ENCODE data around the gene ALDOC. TPM values are rescaled to one million over a fixed set of nuclear protein-coding genes. Genes with fewer than 3 reads are reported as not detected.

ALDOC gene
- total RNA-seq, 1 experiment from 2014 or later, result 27.9 TPM

- no peak for DNase-seq (ENCODE audit: extremely low read depth, low read depth)
Observed at GRCh38 chr17:28534740-28535375, 41.8 kb downstream of the ALDOC start.

- DNase-seq (ENCODE audit: extremely low read depth, low read depth), result no peak
Observed at GRCh38 chr17:28533091-28533807, 43.4 kb downstream of the ALDOC start.

- DNase-seq (ENCODE audit: extremely low read depth, low read depth), result no peak
Observed at GRCh38 chr17:28532050-28532960, 44.4 kb downstream of the ALDOC start.

GRCh38 chr17:28530926-28531325 is 45.8 kb downstream of the ALDOC start:
- no peak for DNase-seq (ENCODE audit: extremely low read depth, low read depth)

- no peak for DNase-seq (ENCODE audit: extremely low read depth, low read depth)
Observed at GRCh38 chr17:28530250-28530649, 46.4 kb downstream of the ALDOC start.

- no peak for DNase-seq (ENCODE audit: extremely low read depth, low read depth)
Observed at GRCh38 chr17:28529013-28529400, 47.7 kb downstream of the ALDOC start.

- DNase-seq (ENCODE audit: extremely low read depth, low read depth), result no peak
Observed at GRCh38 chr17:28528327-28529012, 48.2 kb downstream of the ALDOC start.

GRCh38 chr17:28527859-28528258 is 48.8 kb downstream of the ALDOC start:
- DNase-seq (ENCODE audit: extremely low read depth, low read depth), result no peak

GRCh38 chr17:28527181-28527681 is 49.5 kb downstream of the ALDOC start:
- no peak for DNase-seq (ENCODE audit: extremely low read depth, low read depth)

- no peak for DNase-seq (ENCODE audit: extremely low read depth, low read depth)
Observed at GRCh38 chr17:28526381-28526780, 50.3 kb downstream of the ALDOC start.

GRCh38 chr17:28524476-28525424 is 51.9 kb downstream of the ALDOC start:
- DNase-seq (ENCODE audit: extremely low read depth, low read depth), result peak; percentile 44

GRCh38 chr17:28523876-28524275 is 52.8 kb downstream of the ALDOC start:
- no peak for DNase-seq (ENCODE audit: extremely low read depth, low read depth)

GRCh38 chr17:28523186-28523585 is 53.5 kb downstream of the ALDOC start:
- no peak for DNase-seq (ENCODE audit: extremely low read depth, low read depth)

Other genes with a start within 250 kb of the ALDOC start
- 43.6 and 47.5 TPM in 2 replicates for gene IFT20, start 241.4 kb downstream of the ALDOC start, total RNA-seq (2014; rRNA removed; shearing (Covaris generic))
- 31.0 and 31.2 TPM in 2 replicates for gene TNFAIP1, start 241.1 kb downstream of the ALDOC start, total RNA-seq (2014; rRNA removed; shearing (Covaris generic))
- 149 and 160 TPM in 2 replicates for gene POLDIP2, start 219.4 kb downstream of the ALDOC start, total RNA-seq (2014; rRNA removed; shearing (Covaris generic))
- gene SEBOX, start 211.7 kb downstream of the ALDOC start, total RNA-seq (2014; rRNA removed; shearing (Covaris generic)), result not detected in 2 replicates
- 7.1 and 7.6 TPM in 2 replicates for gene VTN, start 206.6 kb downstream of the ALDOC start, total RNA-seq (2014; rRNA removed; shearing (Covaris generic))
- 4.5 and 6.1 TPM in 2 replicates for gene SARM1, start 205.2 kb downstream of the ALDOC start, total RNA-seq (2014; rRNA removed; shearing (Covaris generic))
- 11.1 and 11.3 TPM in 2 replicates for gene SLC46A1, start 170.7 kb downstream of the ALDOC start, total RNA-seq (2014; rRNA removed; shearing (Covaris generic))
- not detected in 2 replicates for gene SLC13A2, start 103.3 kb downstream of the ALDOC start, total RNA-seq (2014; rRNA removed; shearing (Covaris generic))
- 0.17 TPM in 1 of 2 replicates, not detected in the other for gene FOXN1, start 70.5 kb downstream of the ALDOC start, total RNA-seq (2014; rRNA removed; shearing (Covaris generic))
- 23.6 and 24.2 TPM in 2 replicates for gene UNC119, start 24.3 kb downstream of the ALDOC start, total RNA-seq (2014; rRNA removed; shearing (Covaris generic))
- gene PIGS, start 5.4 kb downstream of the ALDOC start, total RNA-seq (2014; rRNA removed; shearing (Covaris generic)), result 48.2 and 57.7 TPM in 2 replicates
- 56.3 and 56.8 TPM in 2 replicates for gene SPAG5, start 22.1 kb upstream of the ALDOC start, total RNA-seq (2014; rRNA removed; shearing (Covaris generic))
- gene RSKR, start 37.3 kb upstream of the ALDOC start, total RNA-seq (2014; rRNA removed; shearing (Covaris generic)), result 13.1 and 19.9 TPM in 2 replicates
- gene BLTP2, start 68.3 kb upstream of the ALDOC start, total RNA-seq (2014; rRNA removed; shearing (Covaris generic)), result 109 and 134 TPM in 2 replicates
- 49.5 and 52.6 TPM in 2 replicates for gene SDF2, start 85.0 kb upstream of the ALDOC start, total RNA-seq (2014; rRNA removed; shearing (Covaris generic))
- 26.7 and 33.3 TPM in 2 replicates for gene SUPT6H, start 85.3 kb upstream of the ALDOC start, total RNA-seq (2014; rRNA removed; shearing (Covaris generic))
- gene PROCA1, start 135.0 kb upstream of the ALDOC start, total RNA-seq (2014; rRNA removed; shearing (Covaris generic)), result 3.4 and 3.6 TPM in 2 replicates
- 170 and 179 TPM in 2 replicates for gene RAB34, start 141.0 kb upstream of the ALDOC start, total RNA-seq (2014; rRNA removed; shearing (Covaris generic))
- 1,295 and 1,608 TPM in 2 replicates for gene RPL23A, start 143.1 kb upstream of the ALDOC start, total RNA-seq (2014; rRNA removed; shearing (Covaris generic))
- gene TLCD1, start 149.3 kb upstream of the ALDOC start, total RNA-seq (2014; rRNA removed; shearing (Covaris generic)), result 27.9 and 32.4 TPM in 2 replicates
- 1.9 and 2.5 TPM in 2 replicates for gene NEK8, start 151.9 kb upstream of the ALDOC start, total RNA-seq (2014; rRNA removed; shearing (Covaris generic))
- 79.4 and 83.4 TPM in 2 replicates for gene TRAF4, start 167.1 kb upstream of the ALDOC start, total RNA-seq (2014; rRNA removed; shearing (Covaris generic))

All from NCI-H460 (cell line).